Mucosa of gallbladder (tissue), 1 donor: ENCODE measurements around the gene RCL1. TPM values are rescaled to one million over a fixed set of nuclear protein-coding genes. Genes with fewer than 3 reads are reported as not detected.
"Not testable (repeated sequence)": the region's sequence is repeated elsewhere in the genome, so short reads cannot be mapped to it uniquely, and the experiment has no call there.

Source experiments
- DNase-seq: peaks from one replicate; pipeline ENCODE4 v3.0.0-alpha.2; 2020; ENCODE audit warnings: low spot score
- total RNA-seq: library from RNA; stranded (reverse); gene quantifications from one replicate; pipeline ENCODE4 v1.2.1, GENCODE V29; 2021
- donor health status: DM: no; HTN: no; CAD: no.

RCL1 gene
- total RNA-seq: 9.5 TPM

- peak; percentile 96 for DNase-seq
These were observed at the start of gene RCL1 for GRCh38 chr9:4792572-4793458. TSS of gene RCL1 (plus strand) at chr9:4792944. CDS start at chr9:4793092, 148 bp downstream.

GRCh38 chr9:4743131-4743875, 49.4 kb upstream of the RCL1 start:
- no peak for DNase-seq

GRCh38 chr9:4746278-4747030, 46.3 kb upstream of the RCL1 start:
- no peak for DNase-seq

GRCh38 chr9:4748612-4749011, 44.1 kb upstream of the RCL1 start:
- no peak for DNase-seq

- no peak for DNase-seq
These were observed 42.6 kb upstream of the RCL1 start for GRCh38 chr9:4750023-4750673.

- not testable (repeated sequence) for DNase-seq
These were observed 38.2 kb upstream of the RCL1 start for GRCh38 chr9:4754530-4754929.

- DNase-seq: no peak
These were observed 37.6 kb upstream of the RCL1 start for GRCh38 chr9:4755026-4755609.

GRCh38 chr9:4756420-4756819, 36.3 kb upstream of the RCL1 start:
- DNase-seq: no peak

GRCh38 chr9:4760122-4760521, 32.6 kb upstream of the RCL1 start:
- no peak for DNase-seq

- peak; percentile 82 for DNase-seq
These were observed 30.4 kb upstream of the RCL1 start for GRCh38 chr9:4762108-4762885.

- no peak for DNase-seq
These were observed 29.7 kb upstream of the RCL1 start for GRCh38 chr9:4762886-4763541.

- no peak for DNase-seq
These were observed 28.7 kb upstream of the RCL1 start for GRCh38 chr9:4764033-4764432.

- DNase-seq: no peak
These were observed 24.1 kb upstream of the RCL1 start for GRCh38 chr9:4768681-4769080.

- DNase-seq: no peak
These were observed 23.2 kb upstream of the RCL1 start for GRCh38 chr9:4769321-4770080.

- DNase-seq: no peak
These were observed 21.0 kb upstream of the RCL1 start for GRCh38 chr9:4771788-4772187.

- DNase-seq: no peak
These were observed 18.5 kb upstream of the RCL1 start for GRCh38 chr9:4774209-4774608.

- DNase-seq: not testable (repeated sequence)
These were observed 17.8 kb upstream of the RCL1 start for GRCh38 chr9:4774958-4775357.

- no peak for DNase-seq
These were observed 12.1 kb upstream of the RCL1 start for GRCh38 chr9:4780651-4781050.

- no peak for DNase-seq
These were observed 11.3 kb upstream of the RCL1 start for GRCh38 chr9:4781408-4781807.
